GM08714 (cell line): ENCODE results near the gene LHX6.

Source experiments
- H3K4me3 ChIP-seq: fragments of 200-500 bp; sonication (Bioruptor generic); 2 replicates; pipeline ENCODE4 v1.5.1; 2014; ENCODE audit warnings: mild to moderate bottlenecking, low read length, inconsistent platforms
- ZNF274 ChIP-seq: IDR thresholded peaks from 2 replicates; pipeline ENCODE4 v1.6.1; 2012; ENCODE audit warnings: mild to moderate bottlenecking, low read depth, low read length

The LHX6 gene

DNA sequence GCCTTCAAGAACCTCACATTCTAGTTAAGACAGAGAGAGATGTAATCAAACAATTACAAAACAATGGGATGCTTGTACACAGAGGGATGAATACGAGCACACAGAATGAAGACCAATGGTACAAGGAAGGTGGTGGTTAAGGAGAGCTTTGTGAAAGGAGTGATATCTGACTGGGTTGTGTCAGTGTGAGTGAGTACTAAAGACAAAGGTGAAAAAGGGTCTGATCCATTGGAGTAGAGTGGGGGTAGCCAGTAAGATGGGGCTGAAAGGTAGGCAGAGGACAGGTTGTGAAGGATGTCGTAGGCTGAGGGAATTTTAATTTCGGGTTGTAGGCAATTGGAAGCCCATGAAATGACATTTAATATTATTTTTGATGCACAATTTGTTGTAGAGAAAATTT, 26.0 kb upstream of the LHX6 start:
- no peak overlapping the region for H3K4me3 ChIP-seq
- TF ChIP-seq ZNF274 = no peak

DNA sequence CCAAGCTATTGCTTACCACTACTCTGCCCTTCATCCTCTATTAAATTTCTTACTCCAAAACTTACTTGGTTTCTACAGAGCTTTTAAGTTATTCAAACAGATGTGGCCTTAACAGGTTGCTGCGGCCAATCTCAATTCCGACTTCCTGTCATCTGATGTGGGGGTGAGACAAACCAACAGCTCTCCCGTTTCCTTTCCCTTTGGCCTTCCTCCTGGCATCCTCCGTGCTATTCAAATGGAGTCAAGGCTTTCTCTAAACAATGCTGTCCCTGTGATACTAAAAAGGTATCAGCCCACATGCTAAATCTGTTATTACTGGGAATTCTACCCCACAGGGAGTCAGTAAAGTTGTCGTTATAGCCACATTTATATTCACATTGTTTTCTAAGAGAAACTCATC, 24.0 kb upstream of the LHX6 start:
- no peak for TF ChIP-seq ZNF274
- no peak overlapping the region for H3K4me3 ChIP-seq

DNA sequence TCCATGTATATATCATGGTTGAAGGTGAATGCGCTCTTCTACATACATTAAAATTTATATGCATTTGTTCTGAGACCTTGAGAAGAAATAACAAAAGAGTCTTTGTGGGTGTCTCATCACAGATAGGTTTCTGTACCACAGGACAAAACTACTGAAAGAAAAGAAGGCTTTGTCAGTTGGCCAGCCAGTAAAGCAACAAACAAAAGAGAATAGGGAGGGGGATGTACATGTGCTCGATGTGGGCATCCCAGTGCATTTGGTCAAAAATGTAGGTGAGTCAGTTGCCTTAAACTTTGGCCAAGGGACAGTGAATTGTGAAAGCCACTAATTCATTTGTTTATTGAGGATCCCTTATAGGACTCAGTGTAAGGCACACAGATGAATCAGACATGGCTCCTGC, 22.6 kb upstream of the LHX6 start:
- no peak overlapping the region for H3K4me3 ChIP-seq
- no peak for TF ChIP-seq ZNF274

DNA sequence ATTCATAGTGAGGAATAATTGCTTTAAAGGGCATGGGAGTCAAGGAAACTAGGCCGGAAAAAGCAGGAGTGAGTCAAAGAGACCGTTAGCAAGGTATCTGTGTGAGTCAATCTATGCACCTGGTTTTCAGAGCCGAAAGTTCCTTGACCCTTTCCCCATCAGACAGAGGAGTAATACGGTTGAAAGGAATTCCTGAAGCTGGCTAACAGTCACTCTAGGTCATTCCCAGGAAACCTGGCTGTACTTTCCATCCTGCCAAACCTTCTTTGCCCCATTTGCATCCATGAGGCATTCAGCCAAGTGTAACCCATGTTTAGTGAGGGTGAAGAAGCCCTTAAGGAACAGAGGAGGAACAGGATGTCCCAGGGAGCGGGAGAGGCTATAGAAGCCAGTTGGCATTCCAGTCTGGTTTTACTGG, 19.7 kb upstream of the LHX6 start:
- no peak overlapping the region for H3K4me3 ChIP-seq
- TF ChIP-seq ZNF274 = no peak

DNA sequence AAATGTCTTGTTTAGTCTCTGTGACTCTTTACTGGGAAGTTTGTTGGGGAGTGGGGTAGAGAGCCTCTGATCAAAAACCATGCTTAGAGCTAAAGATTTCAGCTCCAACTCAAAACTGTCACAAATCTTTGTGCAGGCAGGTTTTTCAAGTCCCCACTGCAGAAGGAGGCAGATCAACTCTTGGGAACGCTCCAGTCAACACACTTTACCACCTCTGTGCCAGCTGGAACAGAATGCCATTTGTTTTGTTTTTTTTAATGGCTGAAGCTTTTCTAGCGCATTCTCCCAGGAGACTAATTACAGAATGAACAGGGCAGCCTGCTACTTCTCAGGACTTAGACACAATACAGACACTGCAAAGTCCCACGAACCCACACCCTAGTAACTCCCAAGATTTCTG, 17.9 kb upstream of the LHX6 start:
- TF ChIP-seq ZNF274 = no peak
- H3K4me3 ChIP-seq = no peak overlapping the region

DNA sequence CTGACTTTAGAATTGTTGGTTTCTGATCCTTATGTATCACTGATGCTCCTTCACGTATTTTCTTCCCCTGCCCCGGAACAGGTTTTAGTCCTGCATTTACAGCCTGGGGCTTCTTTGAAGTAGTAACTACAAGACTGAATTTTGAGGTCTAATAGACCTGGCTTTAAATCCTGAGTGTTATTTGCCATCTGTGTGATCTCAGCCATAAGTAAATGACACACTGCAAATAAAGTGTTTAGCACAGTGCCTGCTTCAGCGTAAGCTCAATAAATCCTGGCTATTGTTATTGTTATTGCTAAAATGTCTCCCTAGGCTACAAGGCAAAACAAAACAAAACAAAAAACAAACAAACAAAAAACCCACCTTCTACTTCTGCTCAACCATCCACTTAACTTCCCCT, 15.6 kb upstream of the LHX6 start:
- no peak for TF ChIP-seq ZNF274
- H3K4me3 ChIP-seq = no peak overlapping the region

DNA sequence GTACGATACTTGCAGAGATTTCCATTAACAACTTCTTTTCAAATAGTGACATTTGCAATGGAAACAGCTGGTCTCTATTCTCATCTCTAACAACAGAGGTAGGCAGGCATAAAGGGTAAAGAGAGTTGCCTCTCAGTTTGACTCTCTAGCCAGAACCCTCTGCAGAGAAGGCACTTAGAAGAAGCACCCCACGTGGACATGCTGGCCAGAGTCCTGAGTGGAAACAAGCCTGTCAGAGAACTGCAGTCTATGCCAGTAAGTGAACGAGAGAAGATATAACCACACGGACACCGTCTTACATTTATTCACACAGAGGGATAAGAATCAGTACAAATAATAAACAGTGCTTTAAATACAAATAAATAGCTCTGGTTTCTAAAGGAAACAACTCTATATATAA, 11.0 kb upstream of the LHX6 start:
- no peak overlapping the region for H3K4me3 ChIP-seq
- no peak for TF ChIP-seq ZNF274

DNA sequence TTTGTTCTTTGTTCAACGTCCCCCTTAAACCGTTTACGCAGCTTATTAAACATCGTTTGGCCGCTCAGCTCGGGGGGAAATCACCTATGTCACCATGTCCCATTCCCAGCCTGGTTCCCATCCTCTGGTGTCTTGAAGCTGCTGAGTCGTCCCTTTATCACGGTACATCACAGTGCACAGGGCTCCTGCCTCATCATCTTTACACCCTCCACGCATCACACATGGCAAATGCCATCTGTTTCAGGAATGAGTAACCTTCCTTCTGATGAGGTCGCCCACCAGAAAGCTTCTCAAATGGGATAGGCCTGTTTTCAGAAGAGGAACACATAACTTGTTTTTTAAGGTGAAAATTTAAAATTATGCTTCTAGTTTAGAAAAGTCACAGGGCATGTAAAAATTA, 7.9 kb upstream of the LHX6 start:
- no peak for TF ChIP-seq ZNF274
- H3K4me3 ChIP-seq = no peak overlapping the region

DNA sequence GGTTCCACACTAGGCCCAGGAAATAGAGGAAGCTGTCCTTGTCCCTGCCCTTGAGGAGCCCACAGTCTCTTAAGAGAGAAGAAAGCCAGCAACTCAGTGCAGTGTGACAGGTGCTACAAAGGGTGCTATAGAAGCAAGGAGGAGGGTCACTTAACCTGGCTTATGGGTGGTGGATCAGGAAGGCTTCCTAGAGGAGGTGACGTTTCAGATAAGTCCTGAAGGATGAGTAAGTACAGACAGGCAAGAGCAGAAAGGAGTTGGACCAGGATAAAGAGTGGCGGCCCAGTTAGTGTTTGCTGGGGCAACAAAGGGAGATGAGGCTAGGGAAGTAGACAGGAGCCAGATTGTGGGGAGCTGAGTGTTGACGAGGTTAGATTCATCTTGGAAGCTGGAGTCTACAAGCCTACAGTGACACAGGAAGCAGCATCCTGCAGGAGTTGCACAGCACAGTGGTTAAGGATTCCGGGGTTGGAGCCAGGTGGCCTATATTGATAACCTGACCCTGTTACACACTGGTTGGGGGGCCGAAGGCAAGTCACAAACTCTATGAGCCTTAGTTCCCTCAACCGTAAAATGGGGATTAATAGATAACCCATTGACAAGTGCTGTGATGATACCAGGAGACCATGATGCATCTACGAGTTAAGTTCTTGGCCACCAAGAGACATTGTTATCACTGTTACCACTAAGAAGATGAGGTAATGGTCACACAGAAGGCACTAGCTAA, 5.4 kb upstream of the LHX6 start:
- no peak overlapping the region for H3K4me3 ChIP-seq
- TF ChIP-seq ZNF274 = no peak

DNA sequence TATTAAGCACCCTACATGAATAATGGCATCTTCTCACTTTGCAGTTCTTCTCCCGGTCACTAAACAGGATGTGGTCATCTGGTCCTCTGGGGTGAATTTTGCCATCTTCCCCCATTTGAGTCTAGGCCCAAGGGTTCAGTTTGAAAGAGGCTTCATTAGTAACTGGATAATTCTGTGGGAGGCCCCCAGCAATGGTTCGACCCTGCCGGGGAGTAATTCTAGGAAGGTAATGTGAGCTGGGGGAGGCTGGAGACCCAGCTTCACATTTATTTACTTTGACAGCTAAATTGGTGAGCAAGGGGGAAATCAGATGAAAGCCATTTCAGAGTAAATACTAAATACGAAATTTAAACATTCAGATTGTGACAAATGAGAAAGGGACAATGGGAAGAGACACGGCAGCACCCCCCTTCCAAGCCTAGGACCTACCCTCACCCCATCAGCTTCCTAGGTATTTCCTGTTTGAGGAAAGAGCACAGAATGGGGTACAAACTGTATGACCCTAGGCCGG, 4.1 kb upstream of the LHX6 start:
- no peak overlapping the region for H3K4me3 ChIP-seq
- TF ChIP-seq ZNF274 = no peak

DNA sequence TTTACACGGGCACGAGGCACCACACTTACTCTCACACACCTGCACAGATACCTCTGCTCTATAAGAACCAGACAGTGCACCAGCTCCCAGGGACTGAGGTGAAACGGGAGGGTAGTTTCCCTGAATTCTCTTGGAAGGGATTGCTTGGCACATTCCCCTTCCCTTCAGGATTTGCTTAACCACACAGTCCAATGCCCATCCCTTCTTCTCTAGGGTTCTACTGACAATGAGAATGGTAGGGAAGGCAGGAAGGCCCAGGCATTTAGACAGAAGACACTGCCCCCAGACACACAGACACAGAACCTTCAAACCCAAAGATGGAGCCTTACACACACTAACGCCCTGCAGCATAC, 704 bp upstream of the LHX6 start:
- H3K4me3 ChIP-seq = no peak overlapping the region
- TF ChIP-seq ZNF274 = no peak

DNA sequence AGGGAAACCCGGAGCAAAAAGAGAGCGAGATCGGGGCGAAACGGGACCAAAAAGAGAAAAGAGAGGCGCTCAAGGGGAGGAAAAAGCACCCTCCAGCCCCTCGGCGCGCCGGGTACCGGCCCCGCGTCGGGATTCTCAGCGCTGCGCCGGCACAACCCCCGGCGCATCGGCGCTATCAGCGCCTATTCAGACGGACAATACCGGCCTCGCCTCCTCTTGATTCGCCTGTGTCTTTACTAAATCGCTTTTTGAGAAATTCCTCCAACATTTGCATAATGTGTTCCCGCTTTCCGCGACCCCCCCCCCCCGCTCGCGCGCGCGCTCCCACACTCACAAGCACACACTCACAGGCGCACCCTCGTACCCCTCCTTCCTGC, 578 bp downstream of the LHX6 start:
- H3K4me3 ChIP-seq = peak overlapping the region; percentile 46; the same call in 1 of the 2 replicates
- TF ChIP-seq ZNF274 = no peak

DNA sequence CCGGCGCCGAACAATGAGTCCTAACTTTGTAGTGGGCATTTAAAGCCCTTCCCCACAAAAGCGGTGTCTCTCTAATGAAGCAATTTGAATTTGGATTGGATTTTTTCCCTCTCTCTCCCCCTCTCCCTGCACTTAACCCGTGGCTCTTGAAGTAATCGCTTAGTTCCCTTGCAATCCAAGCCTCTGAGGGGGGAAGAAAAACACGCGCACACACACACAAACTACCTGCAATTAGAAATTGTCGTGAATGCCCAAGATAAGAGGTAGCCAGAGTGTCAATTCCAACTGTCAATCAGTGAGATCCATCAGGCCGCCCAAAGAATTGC, 1.2 kb downstream of the LHX6 start:
- no peak overlapping the region for H3K4me3 ChIP-seq
- TF ChIP-seq ZNF274 = no peak

DNA sequence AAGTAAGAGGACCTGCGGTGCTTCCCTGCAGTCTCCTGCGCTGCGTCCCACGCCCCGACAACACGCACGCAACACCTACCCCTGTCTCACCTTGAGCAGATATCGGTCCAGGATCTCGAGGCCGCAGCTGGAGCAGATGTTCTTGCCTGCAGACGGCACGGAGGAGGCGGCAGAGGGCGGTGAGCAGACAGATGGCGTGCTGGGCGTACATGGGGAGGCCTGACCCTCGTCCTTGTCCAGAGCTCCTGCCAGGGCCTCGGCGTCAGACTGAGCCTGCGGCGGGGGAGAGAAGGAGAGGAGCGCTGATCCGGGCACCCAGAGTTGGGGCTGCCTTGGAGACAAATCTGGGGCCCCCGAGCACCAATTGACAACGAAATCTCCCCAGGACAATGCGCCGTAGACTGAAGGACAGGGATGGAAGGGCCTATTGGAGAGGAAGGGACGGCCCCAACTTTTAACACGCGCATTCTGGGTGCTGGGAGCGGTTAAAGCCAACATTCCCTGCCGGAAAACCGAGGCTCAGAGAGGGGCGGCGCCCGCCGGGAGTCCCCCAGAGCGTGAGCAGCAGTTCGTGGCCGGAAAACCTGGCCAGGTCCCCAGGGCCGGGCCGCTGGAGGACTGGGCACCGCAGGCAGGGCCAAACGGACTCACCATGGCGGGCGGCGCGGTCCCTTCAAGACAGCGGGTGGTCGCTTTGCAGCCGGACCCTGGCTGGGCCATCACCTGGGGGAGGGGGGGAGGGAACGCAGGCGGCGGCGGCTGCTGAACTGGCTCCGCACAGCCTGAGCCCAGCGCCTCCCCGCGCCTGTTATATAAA, 1.8 kb downstream of the LHX6 start:
- no peak overlapping the region for H3K4me3 ChIP-seq
- no peak for TF ChIP-seq ZNF274

DNA sequence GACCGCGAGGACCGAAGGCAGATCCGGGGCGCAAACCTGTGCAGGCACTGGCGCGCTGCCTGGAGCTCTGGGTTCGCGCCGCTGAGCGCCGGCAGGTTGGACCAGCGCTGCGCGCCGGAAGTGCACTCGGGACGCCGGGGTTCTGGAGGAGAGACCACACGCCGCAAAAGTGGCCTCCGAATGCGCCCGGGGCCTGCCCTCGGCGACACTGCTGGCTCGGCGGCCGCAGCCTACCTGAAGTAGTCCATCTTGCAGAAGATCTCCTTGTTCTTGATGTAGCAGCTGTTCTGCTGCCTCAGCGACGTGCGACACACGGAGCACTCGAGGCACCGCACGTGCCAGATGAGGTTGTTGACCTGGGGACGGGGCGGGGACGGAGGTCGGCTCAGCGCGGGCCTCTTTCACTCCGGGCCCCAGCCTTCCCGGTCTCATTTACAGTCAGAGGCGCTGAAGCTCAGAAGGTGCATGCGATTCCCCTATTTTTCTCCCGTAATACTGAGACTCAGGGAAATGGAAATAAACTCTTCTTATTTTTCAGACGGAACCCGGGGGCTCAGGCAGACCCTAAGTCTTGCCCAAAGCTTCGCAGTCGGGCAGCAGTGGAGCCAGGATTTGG, 2.5 kb downstream of the LHX6 start:
- TF ChIP-seq ZNF274 = no peak
- no peak overlapping the region for H3K4me3 ChIP-seq
